GM15510 (cell line): ENCODE measurements around the gene KCNMB2.

Experiments used
- POLR2A ChIP-seq: IDR thresholded peaks from 3 replicates; pipeline ENCODE4 v1.6.1; 2011; ENCODE audit warnings: borderline replicate concordance; ENCODE audit not compliant: insufficient read length; ENCODE audit errors: extremely low read depth

KCNMB2 gene

DNA sequence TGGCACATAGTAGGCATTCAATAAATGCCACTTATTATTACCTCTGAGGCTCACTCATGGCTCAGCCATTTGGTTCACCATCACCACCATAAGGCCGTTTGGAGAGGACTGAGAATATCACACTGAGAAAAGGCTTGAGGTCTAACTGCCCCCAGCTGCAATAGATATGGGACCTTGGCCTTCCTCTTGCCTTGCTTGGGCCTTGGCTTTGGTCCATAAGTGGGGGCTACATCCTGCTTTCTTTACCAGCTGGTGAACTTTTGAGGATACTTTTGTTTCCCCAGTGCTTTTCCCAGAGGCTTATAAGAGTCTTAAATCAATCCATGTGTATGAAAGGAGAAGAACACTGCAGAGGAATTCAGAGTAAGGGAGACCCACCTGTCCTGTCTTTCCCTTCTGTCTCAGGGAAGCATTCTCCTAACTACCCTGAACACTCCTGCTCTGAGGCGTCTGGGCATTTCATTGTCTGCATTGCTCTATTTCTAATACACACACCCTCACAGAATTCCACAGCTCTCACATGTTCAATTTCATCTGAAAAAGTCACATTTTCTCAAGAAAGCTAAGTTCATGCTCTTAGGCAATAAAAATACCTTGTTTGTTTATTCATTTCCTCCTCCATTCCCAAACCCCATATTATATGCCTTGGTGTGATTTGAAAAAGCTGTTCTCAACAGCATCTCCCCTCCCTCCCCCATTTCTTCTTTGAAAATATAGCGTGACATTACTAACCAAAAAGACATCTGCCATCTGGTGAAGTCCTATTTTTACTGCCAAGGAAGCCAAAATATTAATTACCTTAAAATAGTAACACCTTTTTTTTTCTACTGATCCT lies 22.5 kb upstream of the KCNMB2 start:
- no peak for TF ChIP-seq POLR2A

DNA sequence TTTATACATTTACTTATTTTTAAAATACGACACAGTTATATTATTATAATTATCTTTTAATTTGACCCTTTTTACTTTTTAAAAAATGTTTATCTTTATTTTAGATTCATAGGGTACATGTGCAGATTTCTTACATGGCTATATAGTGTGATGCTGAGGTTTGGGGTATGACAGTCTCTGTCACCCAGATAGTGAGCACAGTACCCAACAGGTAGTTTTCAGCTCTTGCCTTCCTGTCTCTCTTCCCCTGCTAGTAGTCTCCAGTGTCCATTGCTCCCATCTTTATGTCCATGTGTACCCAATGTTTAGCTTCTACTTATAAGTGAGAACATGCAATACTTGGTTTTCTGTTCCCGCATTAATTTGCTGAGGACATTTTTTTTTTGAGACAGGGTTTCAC lies 21.8 kb upstream of the KCNMB2 start:
- no peak for TF ChIP-seq POLR2A

DNA sequence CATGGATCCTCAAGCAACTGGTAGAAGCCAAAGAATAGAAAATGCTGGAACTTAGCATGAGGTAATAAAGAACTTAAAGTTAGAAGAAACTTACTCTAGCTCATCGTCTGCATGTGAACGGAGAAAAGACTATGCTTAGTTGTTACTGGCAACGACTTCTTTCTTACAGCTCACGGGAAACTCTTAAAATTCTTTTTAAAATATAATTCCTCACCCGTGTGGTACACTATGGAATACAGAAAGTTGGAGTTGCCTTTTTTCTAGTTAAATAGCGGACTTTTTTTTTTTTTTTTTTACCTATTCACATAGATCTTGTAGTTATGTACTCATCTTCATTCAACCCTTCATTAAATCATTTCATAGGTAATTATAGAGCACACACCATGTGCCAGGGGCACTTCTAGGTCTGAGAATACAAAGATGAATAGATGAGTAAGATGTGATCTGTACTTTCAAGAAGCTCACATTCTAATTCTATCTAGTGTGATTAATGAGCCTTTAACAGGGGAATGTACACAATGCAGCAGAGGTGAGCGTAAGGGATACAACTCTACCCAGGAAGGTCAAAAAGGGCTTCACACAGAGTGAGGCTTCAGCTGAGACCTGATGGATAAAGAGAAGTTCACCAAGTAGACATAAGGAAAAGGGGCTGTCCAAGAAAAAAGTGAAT lies 18.4 kb upstream of the KCNMB2 start:
- no peak for TF ChIP-seq POLR2A

DNA sequence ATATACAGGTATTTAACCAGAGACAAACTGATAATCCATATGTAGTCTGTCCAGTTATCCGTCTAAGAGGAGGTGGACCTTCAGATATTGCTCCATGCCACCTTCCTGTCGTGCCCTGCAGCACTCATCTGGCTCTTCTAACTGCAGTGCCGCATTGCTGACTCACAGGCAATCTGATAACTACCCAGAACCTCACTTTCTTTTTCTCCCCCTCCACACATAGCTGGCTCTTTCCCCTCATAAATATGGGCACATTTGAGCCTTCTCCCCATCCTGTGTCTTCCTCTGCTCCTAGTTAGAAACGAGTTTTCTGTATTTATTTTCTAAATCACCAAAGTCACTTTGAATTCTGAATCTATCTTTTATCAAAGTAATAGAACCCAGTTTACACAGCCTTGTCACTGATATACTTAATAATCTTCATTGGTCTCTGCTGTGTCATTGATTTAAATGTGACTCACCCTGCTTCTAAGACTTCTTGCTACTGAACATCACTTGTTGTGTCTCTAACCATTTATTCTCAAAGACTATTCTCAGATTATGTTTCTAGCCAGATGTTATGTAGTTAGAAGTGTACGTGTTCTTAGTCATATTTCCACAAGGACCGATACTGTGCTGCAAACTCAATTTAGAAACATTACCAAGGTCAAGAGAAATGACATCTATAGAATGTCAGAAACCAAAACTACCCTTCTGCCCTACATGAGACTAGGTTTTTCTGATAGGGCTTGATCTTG lies 17.4 kb upstream of the KCNMB2 start:
- TF ChIP-seq POLR2A: peak; percentile 44

DNA sequence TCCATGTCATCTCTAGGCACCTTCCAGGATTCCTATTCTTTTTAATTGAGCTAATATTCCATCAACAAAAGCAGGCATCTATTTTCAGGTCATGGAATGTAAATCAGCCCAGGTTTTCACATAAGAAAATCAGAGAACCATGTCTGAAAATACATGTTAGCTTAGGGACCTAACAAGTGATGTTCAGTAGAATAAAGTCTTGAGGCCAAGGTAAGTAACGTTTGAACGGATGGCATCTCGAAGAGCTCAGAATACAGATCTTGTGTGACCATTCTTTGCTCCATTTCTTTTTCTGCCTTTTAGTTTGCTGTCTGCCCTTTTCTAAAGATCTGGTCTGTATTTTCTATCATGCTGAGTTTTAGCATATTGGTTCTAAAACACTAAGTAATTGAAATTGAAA lies 16.5 kb upstream of the KCNMB2 start:
- no peak for TF ChIP-seq POLR2A

DNA sequence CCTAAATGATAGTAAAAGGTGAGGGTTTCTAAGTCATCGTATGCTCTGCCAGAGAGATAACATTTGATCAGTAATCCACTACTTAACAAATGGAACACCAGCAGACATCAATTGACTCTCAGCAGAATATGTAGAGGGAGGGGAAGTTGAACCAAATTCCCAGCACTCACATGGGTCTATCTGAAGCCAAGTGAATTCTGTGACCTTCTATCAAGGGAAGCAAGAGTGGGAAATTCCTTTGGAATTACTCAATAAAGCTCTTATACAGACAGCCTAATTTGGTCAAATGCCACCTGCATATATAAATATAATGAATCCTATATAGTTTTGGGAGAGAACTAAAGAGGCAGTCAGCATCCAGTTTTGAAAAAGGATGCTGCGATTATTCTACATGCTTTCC lies 15.8 kb upstream of the KCNMB2 start:
- no peak for TF ChIP-seq POLR2A

DNA sequence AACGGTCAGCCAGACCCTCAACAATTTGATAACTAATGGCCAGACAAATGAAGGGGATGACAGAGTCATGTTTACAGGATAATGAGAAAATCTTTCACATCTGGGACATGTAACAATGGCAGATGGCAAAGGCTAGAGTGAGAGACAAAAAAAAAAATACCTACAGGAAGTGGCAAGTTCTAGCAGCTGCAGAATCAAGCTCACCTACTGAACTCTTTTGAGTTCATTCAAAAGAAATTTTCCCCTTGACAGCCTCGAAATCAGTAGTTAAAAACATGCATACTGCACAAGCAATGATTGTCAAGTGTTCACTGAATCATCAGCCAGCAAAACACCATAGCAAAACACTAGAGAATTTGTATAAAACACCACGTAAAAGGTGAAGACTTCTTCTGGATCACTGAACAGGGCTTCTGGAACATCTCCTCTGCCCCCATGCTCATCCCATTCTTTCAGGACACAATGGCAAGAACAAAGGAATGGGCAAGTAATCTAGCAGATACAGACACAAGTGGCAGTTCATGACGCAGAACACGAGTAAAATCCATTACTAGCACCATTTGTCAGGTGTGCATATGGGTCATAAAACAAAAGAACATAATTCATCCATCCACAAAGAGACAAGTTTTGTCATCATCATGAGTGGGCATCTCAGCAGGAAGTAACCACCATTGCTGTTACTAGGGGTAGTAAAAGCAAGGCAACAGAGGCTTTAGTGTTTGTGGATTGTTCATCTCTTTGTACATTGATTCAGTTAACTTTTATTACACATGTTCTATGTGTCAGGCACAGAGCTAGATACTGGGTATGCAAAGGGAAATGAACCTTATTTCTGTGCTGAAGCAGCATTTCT lies 13.8 kb upstream of the KCNMB2 start:
- no peak for TF ChIP-seq POLR2A

DNA sequence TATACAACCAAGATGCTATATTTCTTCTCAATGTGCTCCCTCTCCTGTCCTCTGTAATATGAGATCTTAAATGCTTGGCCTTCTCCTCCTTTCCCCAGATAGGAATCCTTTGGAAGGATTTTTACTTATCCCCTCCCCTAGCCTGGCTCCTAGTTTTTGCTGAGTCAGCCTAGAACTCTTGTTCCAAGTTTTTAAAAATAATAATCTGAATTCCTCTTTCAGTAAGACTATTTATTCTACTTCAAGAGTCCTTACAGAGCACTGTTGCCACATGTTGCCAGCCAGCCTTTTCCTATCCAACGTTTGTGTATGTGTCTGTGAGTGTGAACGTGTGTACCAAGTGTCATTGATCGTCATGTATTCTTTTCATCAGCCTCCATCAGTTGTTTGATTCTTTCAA lies 11.0 kb upstream of the KCNMB2 start:
- TF ChIP-seq POLR2A: no peak

DNA sequence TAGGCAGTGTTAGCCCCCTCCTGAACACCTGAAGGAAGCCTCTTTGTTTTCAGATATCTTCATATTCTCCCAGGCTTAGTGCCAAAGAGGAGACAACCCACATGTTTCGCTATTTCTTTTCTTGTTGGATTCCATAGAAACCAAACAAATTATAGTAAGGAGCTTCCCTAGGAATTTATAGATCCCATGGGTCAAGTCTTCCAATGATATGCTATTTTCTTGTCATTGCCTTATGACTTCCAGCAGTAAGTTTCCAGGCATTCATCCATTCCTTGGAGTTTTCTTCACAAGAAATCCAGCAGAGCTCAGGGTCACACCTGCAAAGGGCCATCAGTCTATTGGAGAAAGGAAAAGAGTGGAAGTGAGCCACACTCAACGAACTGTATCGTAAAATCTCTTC lies 9.9 kb upstream of the KCNMB2 start:
- no peak for TF ChIP-seq POLR2A

DNA sequence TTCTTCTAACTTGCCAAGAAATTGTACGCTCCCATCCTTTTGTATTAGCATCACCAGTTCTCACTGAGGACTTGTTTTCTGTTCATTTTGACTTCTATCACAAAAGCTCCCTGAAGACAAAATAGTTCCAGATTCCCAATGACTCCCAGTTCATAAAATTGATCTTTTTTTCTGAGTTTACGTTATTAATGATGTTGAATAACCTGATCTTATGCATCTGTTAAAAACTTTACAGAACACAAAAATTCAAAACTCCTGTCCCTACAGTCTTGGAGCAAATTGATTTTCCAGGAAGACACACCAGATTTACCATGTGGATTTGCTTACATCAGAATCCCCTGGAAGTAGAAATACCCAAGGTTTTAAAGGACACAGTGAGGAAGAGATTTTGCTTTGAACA lies 8.3 kb upstream of the KCNMB2 start:
- TF ChIP-seq POLR2A: no peak

DNA sequence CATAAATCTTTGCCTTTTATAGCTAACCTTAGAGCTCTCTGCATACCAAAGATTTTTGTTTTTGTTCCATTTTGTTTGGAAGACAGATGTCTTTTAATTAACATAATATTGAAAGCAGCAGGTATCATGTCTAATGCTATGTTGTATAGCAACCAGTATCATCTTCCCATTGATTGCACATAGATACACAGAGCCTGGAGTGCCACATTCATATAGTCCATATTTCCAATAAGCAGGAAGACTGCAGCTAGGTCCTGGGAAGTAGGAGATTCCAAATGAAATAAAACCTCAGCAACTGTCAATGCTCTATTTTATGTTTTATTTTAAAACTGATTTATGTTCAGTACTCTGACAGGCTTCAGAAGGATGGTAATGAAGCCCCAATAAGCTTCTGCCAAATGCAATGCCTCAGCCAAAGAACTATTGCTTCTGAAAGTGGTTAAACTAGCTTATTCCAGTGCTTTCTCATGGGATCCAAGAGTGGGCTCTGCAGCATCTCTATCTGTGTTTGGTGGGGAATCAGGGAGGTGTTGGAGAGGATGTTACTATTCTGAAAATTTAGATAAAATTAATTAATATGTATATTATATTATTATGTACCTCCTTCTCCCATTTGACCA lies 6.5 kb upstream of the KCNMB2 start:
- TF ChIP-seq POLR2A: no peak

DNA sequence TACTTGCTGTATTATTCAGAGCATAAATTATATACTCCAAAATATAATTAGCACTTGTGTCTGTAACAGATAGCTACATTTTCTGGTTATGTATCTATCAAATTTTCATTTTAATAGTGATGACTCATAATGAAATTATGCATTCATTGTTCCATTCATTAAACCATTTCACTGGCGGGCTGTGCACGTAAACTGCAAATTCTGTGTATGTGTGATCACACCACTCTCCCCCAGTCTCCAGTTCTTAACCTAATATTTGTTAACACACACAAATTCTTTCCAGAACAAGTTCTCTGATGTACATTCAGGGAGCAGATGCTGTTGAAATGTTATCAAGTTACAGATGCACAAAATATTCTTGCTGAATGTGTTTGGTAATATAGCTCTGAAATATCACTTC lies 3.8 kb upstream of the KCNMB2 start:
- no peak for TF ChIP-seq POLR2A

DNA sequence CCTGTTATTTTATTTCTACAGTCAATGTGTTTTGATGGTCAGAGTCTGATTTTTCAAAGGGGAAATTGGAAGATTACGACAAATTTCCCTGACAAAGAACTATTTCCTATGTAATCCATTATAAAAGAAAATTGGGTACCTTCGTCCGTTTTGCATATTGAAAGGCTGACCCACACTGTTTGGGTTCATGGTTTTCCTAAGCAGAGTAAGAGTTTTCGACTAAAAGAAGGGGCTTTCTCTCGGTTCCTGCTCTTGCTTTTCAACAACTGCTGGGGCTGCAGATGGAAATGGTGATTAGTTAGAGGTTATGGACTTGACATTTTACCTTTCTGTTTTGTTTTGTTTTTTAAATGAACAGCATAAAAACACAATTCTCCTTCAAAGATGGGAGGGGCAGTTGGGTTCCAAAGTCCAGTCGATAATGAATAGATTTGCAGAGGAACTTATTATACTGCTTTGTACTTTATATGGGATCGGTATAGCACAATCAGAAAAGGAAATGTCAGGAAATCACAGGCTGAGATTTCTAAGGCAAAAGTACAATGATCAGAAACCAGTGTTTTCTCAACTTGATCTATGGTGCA lies 978 bp downstream of the KCNMB2 start:
- TF ChIP-seq POLR2A: no peak

DNA sequence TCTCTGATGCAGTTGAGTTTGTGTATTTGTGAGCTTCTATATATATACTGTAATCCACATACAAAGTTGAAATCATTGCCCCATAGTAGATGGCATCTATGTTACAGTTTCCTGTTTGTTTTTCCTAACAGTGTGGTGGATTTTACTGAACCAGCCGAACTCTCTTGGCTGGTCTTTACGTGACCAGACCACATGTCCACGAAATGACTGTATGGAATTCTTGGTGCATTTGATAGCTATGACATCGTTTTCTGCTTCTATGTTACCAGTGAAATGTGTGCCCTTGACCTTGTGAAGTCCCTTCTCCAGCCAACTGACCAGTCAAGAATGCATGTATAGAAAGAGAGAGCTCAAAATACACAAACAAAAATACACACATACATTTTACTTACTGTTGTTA lies 1.8 kb downstream of the KCNMB2 start:
- no peak for TF ChIP-seq POLR2A
